GM21526 (cell line): Measurements from ENCODE around the gene GAD1.

Source experiments
- ATAC-seq: cut with Tn5 transposase; IDR thresholded peaks from one replicate; pipeline ENCODE4 v1.9.1; 2021; ENCODE audit warnings: moderate library complexity; ENCODE audit not compliant: unreplicated experiment, low FRiP score

Gene GAD1

DNA sequence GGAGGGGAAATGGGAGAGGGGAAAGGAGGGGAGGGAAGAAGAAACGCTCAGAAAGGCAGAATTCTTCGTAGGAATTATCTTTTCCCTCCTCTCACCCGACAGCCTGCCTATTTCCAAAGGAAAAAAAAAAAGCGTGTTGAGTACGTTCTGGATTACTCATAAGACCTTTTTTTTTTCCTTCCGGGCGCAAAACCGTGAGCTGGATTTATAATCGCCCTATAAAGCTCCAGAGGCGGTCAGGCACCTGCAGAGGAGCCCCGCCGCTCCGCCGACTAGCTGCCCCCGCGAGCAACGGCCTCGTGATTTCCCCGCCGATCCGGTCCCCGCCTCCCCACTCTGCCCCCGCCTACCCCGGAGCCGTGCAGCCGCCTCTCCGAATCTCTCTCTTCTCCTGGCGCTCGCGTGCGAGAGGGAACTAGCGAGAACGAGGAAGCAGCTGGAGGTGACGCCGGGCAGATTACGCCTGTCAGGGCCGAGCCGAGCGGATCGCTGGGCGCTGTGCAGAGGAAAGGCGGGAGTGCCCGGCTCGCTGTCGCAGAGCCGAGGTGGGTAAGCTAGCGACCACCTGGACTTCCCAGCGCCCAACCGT lies at the start of gene GAD1:
Gene GAD1 (plus strand): TSS at position 384 of the 589 bp plus-strand sequence. CDS start 1,705 bp downstream, outside the sequence.
- ATAC-seq: no peak

DNA sequence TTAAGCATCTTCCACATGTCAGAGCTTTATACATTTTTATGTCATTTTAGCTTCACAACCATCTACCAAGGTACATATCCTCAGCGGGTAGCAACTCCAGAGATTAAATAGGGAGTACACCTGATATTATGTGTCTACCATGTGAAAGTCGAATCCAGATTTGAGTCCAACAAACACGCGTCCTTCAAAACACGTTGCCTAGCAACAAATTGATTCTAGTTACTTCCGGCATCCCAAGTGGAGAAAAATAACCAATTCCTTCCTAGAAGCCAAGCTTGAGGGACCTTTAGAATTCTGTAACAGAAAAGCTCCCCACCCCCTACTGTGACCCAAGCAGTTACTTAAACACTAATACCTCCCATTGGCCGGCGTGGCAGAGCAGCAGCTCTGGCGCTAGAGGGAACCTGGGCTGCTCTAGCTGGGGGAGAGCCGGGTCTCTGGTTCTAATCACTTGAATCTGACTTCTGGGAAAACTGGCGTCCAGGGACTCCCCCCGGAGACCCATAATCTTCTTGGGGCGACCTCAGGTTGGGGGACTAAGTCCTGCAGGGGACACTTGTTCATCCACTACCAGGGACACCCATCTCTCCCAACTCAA lies 46.6 kb upstream of the GAD1 start, which contains the start of gene ERICH2:
Gene ERICH2 (plus strand): TSS at position 371 of the 598 bp plus-strand sequence. CDS start 304 bp downstream, outside the sequence.
- peak; percentile 63 for ATAC-seq

DNA sequence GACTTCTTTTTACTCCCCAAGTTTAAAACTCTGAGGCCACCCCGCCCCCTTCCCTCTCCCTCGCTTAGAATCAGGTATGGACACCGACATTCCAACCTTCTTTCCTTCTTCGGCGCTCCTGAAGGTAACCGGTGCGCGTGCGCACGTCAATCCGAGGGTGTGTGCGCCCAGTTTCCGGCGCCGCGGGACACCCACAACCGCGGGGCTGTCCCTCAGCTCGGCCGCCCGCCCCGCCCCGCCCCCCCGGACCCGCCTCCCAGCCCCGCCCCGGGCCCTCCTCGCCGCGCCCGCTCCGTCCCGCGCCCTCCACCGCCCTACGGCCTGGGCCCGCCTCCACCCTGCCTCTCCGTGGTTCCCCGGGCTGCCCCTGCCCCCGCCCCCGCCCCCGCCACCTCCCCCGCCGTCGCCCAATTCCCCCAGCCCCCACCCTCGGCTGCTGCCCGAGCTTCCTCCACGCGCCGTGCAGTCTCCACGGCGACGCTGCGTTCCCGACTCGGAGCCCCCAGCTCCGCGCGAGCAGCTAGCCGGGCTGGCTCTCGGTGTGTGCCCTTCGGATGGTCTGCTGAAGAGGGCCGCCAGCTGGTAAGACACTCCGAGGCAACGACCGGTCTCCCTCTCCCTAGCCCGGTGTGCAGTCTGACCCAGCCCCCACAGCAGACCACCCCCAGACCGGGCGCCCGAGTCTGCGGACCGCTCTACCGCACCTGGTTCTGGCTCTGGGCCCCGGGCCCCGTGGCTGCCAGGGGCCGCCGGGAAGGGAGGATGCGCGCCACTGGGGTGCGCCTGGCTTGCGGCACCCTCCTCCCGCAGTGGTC lies 45.9 kb upstream of the GAD1 start:
- ATAC-seq: peak; percentile 90

DNA sequence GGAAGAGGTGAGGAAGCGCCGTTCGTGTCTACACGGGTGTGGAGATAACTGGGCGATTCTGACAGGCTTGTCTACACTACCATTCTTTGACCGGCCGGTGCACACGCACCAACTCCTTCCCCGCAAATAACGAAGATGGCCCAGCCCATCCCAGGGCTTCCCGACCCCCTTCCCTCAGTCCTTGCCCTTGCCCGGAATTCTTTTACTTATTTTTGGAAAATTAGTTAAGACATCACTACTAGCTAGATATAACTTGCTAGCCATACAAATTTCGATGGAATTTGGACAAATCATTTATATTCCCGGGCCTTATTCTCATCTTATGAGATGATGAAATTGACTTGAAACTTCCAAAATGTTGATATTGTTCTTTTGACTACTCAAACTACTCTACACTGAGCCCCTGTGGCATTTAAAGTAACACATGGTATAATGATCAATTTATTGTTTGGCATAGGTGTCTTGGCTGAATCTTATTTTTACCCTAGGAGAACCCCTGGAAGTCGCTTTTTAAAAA lies 45.2 kb upstream of the GAD1 start:
- no peak for ATAC-seq

DNA sequence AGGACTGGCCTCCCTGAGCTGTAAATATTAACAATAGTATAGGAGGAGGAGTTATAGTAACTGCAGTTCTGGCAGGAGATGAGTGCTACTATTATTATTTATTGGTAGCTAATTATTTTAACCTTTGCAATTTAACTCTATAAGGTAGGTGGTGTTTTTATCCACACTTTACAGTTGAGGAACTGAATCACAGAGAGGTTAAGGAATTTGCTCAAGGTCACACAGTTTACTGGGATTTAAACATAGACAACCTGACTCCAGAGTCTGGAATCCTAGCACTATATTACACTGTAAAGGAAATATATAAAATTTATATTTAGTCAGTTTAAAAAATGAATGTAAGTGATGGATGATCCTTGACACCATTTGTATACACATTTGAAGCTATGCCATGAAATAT lies 44.4 kb upstream of the GAD1 start:
- no peak for ATAC-seq

DNA sequence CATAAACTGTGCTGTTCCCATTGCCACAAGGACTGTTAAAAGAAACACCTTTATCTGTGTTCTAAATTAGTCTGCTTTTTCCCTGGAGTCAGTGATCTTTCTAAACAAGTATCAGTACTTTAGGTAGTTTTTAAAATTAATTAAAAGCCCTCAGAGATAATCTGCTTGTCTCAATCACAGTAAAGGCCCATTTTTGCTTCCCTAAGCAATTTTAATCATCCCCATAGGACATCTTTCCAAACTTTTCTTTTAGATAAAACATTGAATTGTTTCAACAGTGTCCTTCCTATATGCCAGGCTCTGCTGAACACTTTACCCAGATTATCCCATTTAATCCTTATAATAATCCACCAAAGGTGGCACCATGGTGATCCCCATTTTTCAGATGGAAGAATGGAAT lies 42.6 kb upstream of the GAD1 start:
- no peak for ATAC-seq

DNA sequence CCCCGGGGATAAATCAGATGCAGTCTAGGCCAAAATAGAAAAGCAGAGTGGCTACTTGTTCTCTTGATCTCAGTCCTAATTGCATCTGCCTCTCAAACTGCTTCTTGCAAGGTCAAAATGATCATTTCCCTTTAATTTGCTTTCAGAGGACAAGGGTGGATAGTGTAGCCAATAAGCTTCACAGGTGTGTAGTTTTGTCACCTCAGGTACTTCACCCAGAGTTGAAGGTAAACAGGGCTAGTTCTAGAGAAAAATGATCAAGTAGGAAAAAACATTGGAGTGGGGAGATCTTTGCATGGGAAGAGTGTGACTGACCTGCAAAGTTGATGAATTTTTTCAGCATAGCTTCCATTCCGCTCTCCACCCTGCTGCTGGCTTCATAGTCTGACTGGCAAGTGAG lies 37.8 kb upstream of the GAD1 start:
- ATAC-seq: no peak

DNA sequence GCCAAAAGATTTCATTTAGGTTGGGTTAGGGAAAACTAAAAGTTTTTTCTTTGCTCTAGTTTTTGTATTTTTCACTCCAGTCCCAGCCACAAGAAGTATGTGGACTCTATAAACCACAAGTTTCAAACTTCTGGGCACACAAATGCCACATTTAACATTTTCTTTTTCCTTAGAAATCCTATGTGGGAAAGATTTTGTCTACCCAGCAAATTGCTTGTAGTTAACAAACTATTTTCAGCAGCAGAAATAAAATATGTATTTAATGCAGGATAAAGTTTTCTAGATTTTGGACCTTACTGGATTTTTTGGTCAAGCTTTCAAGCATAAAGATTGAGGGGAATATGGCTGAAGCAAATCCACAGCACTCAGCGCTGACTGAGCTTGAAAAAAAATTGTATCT lies 37.4 kb upstream of the GAD1 start:
- no peak for ATAC-seq

DNA sequence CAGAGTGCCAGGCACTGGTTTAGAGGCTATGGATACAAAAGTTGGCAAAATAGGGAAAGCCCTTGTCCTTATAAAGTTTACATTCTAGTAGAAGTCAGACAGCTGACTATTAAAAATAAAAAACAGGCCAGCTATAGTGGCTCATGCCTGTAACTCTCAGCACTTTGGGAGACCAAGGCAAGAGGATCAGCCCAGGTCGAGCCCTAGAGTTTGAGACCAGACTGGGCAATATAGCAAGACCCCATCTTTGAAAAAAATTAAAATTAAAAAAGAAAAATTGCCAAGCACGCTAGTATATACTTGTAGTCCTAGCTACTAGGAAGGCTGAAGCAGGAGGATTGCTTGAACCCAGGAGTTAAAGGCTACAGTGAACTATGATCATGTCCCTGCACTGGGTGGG lies 34.0 kb upstream of the GAD1 start:
- no peak for ATAC-seq

DNA sequence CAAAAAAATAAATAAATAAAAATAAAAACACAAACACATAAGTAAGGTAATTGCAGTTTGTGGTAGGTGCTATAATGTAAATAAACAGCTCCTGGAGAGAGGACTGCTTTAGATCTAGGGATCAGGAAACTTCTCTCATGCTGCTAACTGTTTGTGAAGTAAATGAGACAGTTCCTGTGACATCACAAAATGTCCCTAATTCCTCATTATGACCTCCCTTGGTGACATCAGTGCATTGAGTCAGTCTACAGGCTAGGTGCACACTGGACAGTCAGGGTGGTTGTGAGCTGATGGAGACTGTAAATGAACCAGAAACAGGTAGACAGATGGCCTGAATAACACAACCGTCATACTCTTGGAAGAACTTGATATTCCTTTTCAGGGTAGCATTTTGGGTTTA lies 33.1 kb upstream of the GAD1 start:
- no peak for ATAC-seq

DNA sequence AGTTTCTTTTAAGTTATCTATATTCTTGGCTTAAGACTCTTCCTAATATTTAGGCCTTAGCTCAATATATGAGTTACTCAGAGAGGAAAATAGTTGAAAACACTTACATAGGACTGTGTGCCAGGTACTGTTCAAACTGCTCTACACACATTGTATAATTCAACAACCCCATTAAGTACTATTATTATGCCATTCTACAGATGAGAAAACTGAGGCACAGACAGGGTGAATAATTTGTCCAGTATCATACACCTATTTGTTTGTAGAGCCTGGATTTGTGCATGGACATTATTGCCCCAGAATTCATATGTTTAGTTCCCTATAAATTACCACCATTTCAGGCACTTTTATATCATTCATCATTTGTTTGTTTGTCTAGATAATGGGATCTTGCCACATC lies 17.7 kb upstream of the GAD1 start:
- ATAC-seq: no peak

DNA sequence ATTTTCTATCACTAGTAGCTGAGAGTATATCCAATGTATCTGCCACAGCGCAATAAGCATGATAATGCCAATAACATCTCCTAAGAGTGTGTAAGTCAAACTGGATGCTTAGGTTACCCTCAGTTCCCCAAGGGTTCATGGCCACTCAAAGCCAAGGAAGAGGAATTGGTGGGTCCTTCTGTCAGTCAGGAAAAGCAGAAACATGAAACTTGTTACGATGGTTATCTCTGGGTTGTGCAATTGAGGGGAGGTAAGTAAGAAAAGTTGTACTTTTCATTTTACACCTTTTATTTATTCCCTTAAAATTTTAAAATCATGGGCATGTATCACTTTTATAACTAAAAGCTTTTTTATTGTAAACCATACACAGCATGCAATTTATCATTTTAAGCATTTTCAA lies 10.1 kb upstream of the GAD1 start:
- ATAC-seq: no peak

DNA sequence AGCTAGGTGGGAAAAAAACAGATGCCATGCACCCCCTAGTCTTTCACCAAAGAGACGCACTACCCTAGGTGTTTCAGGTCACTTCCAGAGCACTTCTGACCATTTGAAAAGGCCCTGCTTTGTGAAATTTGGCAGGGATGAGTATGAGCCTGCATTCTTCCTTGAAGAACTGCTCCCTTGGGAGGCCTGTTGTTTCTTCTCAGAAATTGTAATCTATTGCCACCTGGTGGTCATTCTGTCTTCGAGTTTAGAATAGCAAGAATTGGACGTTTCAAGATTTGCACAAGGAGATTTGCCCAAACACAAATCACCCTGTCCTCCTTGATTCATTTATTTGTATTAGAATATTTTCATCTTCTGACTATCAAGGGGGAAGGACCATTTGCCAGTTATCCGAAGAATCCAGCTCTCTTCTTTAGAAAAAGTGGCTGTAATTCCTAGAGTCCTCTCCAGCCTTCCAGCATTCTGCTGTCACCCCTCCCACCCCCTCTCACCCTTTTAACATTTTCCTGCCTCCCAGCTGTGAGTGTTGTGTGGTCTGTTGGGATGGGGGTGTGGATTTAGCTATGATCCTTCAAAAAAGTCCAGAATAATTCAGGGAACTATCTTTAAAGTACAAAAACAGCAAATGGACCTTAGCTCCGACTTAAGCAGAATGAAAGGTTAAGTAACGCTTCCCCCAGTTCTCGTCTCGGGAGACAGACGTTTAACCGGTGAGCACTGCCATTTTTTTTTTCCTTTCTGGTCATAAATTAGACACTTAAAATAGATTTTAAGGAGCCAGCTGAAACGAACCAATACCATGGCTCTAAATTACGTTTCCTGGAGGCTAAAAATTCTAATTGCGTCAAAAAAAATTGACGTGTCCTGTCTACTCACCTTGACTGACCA lies 3.7 kb upstream of the GAD1 start:
- no peak for ATAC-seq

DNA sequence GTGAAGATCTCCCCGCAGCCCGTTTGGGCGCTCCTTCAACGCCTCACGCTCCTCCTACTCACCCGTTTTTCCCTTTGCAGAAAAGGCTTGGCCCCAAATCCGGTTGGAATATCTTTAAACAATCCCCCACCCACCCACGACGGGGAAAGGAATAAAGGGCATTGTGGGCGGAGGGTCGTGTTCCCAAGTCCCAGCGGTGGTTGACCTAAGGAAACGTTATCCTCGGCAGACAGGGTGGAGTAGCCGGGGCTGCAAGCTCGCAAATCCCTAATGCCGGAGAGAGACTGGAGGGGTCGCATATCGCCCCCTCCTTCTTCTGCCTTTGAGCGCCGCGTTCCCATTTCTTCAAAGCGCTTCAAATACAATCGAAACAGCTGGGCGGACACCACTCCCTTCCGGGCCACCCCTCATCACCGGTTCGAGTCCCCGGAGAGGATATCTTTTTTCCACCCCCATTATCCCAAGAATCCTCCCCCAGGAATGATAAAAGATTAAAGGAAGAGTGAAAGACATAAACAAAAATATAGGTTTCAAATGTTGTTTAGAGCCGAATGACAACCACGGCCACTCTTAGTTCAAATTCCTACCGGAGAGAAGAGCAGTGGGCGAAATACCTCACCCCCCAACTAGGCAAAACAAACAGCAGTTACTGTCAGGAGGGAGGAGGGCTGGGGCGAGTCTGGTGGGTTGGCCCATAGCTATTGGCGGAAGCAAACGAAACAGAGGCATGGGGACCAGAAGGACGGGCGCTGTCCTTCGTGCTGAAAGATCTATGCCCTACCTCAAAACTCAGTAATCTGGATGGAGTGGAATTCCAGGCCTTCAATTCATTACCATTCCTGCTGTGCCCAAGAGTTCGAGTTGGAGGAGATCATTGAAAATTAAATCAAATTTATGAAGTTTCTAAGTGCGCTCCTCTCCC lies 2.8 kb upstream of the GAD1 start:
- no peak for ATAC-seq

DNA sequence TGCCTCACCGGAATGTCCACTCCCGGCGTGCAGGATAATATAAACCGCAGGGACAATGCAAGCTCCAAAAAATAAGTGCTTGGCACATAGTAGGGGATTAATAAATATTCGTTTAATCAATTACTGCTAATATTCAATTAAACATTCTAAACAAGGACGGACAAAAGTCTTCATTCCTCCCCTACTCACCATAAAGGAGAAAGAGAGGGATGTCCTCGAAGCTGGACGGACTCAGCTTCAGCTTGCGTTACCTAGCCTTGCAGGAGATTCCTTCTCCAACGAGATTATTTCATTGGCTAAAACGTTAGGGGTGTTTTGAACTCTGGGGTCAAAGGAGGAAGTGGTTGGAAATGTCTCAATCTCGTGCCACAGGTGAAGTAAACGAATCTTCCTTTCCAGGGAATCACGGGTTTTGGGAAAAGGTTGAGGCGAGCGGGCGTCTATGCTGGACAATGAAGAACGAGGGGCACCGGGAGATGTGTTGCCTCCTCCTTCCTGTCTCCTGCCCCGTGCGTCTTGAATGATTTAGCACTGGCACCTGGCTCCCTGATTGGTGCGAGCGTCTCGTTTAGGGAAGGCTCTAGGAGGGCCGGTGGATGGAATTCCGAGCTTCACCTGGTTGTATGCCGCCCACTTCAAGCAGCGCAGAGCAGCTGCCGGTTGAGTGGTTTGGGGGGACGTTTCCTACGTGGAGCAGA lies 2.0 kb upstream of the GAD1 start:
- no peak for ATAC-seq

DNA sequence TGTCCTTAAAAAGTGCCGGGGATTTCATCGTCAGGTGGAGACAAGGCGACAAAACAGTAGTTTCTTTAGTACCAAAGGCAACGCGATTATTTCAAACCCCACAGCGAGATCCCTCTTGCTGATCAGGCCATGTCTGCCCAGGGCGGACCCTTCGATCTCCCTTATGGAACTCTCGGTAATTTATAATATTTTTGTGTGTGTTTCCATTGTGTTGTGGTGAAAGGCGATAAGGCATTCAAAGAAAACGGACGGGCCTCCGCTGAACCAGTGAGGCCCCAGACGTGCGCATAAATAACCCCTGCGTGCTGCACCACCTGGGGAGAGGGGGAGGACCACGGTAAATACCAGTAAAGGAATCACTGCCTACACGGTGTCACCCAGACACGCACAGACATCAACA lies 1.4 kb upstream of the GAD1 start:
- no peak for ATAC-seq

DNA sequence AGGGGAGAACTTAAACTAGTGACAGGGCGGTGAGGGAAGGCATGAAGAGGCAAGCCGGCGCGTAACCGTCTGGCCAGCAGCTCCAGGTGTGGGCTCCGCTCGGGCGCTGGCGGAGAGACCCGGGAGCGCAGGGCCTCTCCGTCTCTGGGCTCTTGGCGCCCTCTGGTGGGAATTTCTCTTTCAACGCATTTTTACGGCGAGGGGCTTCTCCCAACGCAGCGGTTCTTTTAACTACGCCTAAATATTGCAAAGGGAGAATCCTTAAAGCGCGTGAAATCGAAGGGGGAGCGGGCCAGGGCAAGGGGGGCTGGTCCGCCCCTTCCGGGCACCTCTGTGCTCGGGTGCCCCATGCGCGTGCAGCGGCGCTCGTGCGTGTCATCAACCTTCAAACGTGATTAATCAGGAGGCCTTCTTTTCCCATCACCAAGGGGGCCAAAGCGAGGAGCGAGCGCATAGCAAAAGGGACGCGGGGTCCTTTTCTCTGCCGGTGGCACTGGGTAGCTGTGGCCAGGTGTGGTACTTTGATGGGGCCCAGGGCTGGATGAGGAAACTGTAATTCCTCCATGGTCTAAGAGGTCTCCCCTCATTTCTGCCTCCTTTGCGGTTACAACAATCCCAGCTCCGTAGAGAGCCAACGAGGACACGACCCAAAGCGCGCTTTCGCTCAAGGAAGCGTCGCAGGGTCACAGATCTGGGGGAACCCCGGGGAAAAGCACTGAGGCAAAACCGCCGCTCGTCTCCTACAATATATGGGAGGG lies 762 bp upstream of the GAD1 start:
- no peak for ATAC-seq
